ENCODE data around the gene CYP4V2. TPM values are rescaled to one million over a fixed set of nuclear protein-coding genes. Genes with fewer than 3 reads are reported as not detected.
A peak's percentile ranks its signal among the peaks of the same experiment; 100 is the strongest.

The CYP4V2 gene
- total RNA-seq, 2 donors from 2014 or later, result 40.9 to 49.5 TPM

- ATAC-seq, result no peak
- no peak for DNase-seq
Measured at GRCh38 chr4:186169945-186170802, 21.2 kb upstream of the CYP4V2 start.

DNA sequence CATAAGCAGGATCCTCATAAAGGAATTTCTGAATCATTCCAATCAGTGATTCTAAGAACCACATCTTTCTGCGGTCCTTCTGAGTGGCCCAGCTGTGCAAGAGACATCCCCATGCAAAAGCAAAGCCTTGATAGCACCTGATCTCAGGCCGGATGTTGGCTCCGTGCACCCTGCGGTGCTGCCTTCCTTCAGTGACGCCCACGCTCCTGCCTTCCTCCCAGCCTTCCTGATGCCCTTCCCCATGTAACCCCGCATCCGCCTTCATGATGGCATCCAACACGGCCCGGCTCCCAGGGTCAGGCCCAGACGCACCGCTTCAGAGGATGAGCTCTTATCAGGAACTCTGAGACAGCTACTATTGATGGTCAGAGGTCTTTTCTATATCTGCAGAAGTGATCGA lies 20.4 kb upstream of the CYP4V2 start:
- intact Hi-C loops (cut with DNase I, micrococcal nuclease), result no loop called here
- DNase-seq (no peak), ATAC-seq (no peak)

More at GRCh38 chr4:186169945-186170802, 21.2 kb upstream of the CYP4V2 start:
- intact Hi-C loops (cut with DNase I, micrococcal nuclease), result no loop called here

DNA sequence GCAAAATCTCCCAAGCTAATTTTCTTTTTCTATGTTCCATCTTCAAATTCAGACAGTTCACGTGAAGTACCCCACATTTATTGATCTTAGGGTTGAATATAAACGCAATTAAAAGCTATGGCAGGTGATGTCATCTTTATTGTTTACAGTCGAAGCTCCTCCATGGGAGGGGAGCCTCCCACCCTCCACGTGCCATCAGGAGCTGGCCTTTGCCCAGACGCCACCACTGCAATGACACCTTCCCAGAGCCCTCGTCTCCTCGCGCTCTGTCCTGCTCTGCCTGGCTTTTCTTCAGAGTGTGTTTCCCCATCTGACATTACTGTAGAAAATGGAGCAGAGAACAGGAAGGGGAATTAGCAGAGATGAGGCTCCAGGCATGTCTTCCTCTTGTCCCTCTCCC lies 18.8 kb upstream of the CYP4V2 start:
- peak; percentile 33 to 60 for DNase-seq
- peak; percentile 98 for ATAC-seq
- intact Hi-C loops (cut with DNase I, micrococcal nuclease), result no loop called here

- DNase-seq (no peak), ATAC-seq (no peak)
- intact Hi-C loops (cut with DNase I, micrococcal nuclease), result no loop called here
Measured at GRCh38 chr4:186188107-186188506, 3.3 kb upstream of the CYP4V2 start.

- no peak for ATAC-seq
- intact Hi-C loops (cut with DNase I, micrococcal nuclease), result no loop called here
- DNase-seq, result peak in 1 of 2 donors; percentile 18
Measured at GRCh38 chr4:186189656-186190055, 1.7 kb upstream of the CYP4V2 start.

- DNase-seq, result peak; percentile 52 to 68
- ATAC-seq, result peak; percentile 50
- intact Hi-C loops (cut with DNase I, micrococcal nuclease), result no loop called here
Measured at GRCh38 chr4:186190581-186191199, 677 bp upstream of the CYP4V2 start.

DNA sequence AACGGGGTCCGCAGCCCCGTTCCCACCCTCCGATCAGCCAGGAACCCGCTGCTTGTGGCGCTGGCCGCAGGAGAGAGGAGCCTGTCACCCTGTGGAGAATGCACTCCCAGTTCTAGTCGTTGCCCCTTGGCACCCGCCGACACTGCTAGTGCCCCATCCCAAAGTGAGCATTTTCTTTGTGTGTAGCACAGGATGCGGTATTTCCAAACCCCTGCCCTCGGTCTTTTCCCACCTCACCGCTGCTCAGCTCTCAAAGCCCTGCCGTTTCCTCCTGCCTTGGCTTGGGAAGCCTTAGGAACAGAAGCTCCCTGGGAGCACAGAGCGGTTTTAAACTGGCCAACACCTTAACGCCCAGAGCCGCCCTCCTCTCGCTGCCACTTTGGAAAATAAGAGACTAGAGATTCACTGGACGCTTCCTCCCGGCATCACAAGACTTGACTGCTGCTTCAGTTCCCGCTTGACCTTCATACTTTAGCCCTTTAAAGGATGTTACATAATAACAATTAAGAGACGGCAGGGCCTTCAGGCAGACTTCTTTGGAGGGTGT lies 772 bp downstream of the CYP4V2 start:
- DNase-seq (peak; percentile 48 to 57), ATAC-seq (peak; percentile 14)
- intact Hi-C loops (cut with DNase I, micrococcal nuclease), result no loop called here

DNA sequence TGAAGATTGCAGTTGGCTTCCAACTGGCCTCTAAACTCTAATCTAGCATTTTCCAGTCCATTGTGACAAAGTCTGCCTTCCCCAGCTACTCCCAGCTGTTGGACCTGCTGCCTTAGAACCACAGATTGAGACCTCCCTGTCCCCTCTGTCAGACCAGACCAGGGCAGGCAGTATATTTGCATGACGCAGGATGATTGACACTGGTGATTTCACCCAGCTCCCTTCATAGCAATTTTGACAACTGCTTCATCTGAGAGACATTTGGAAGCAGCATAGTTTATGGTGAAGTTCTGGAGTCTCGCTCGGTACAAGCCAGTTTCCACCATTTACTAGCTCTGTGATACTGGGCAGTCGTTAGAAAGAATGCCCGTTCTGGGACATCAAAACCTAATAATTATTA lies 2.5 kb downstream of the CYP4V2 start:
- intact Hi-C loops (cut with DNase I, micrococcal nuclease), result no loop called here
- ATAC-seq, result no peak
- DNase-seq, result no peak

DNA sequence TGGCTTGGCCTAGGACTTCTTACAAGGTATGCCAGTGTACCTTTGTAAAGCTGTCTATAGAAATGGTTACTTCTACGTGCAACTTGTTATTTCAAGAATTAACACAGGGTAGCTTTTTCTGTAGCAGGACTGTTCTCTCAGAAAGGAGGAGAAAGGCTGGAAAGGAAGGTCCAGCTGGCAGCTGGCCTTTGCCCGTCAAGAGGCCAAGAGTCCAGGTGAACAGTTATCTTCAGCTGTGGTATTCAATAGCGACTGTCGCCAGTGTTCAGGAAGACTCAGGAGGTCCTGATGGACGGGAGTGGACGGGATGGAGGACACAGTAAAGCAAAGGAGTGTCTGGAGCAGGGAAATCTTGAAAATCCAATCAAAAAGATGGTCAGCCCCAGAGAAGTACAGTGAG lies 4.7 kb downstream of the CYP4V2 start:
- DNase-seq, result no peak
- intact Hi-C loops (cut with DNase I, micrococcal nuclease), result no loop called here
- ATAC-seq, result no peak

DNA sequence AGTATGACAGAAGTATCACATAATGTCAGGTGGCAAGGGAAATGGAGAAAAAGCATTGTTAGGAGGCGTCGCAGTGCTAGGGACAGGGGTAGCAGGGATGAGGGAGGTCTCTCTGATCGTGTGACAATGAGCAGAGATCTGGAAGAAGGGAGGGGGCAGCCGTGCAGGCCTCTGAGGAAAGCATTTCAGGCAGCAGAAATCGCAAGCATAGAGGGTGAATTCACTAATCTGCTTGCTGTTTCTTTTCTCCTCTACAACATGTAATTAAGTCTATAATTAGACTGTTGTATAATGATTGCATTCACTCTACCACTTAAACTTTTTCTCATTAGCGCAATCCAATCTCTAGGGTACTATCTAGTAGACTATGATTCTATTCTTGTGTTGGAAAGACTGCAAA lies 9.1 kb downstream of the CYP4V2 start:
- no peak for DNase-seq
- no peak for ATAC-seq
- intact Hi-C loops (cut with DNase I, micrococcal nuclease), result no loop called here

GRCh38 chr4:186201010-186201409 lies 9.6 kb downstream of the CYP4V2 start:
- DNase-seq (no peak), ATAC-seq (no peak)
- intact Hi-C loops (cut with DNase I, micrococcal nuclease), result no loop called here

DNA sequence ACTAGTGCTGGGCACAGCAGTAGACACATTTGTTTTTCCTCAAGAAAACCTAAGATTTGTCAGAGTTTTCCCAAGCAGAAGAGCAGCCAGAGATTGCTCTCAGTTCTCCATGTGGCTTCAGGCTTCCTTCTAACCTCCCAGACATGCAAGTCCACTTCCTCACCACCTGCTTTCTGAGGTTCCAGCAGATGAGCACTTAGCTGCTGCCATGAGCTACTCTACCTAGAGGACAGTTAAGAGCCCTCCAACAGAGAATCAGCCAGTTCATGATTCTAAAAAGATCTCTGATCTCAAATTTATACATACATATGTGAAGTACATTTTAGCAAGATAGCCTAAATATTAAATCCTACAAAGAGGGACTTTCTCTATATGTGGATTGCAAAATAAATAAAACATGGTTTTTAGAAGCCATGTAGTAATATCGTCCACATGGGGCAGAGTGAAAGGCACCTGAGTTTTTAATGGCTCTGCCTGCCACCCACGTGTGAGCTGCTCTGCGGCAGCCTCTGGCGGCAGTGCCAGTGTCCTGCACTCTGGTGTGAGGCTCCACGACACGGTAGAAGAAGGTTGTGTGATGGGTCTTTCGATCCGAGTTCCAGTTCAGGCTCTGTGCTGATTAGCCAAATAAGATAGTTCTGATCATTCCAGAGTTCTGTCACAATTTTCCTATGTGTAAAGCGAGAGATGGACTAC lies 10.3 kb downstream of the CYP4V2 start:
- peak; percentile 80 for ATAC-seq
- peak in 1 of 2 donors; percentile 69 for DNase-seq
- intact Hi-C loops (cut with DNase I, micrococcal nuclease), result no loop called here

- intact Hi-C loops (cut with DNase I, micrococcal nuclease), result no loop called here
- no peak for DNase-seq
- no peak for ATAC-seq
Measured at GRCh38 chr4:186202490-186203140, 11.2 kb downstream of the CYP4V2 start.

- ATAC-seq, result peak; percentile 11
- intact Hi-C loops (cut with DNase I, micrococcal nuclease), result no loop called here
- peak in 1 of 2 donors; percentile 21 for DNase-seq
Measured at GRCh38 chr4:186203406-186203805, 12.0 kb downstream of the CYP4V2 start.

- ATAC-seq, result no peak
Measured at GRCh38 chr4:186204103-186204559, 12.8 kb downstream of the CYP4V2 start.

GRCh38 chr4:186204686-186205085 lies 13.3 kb downstream of the CYP4V2 start:
- intact Hi-C loops (cut with DNase I, micrococcal nuclease), result no loop called here
- ATAC-seq (peak; percentile 90), DNase-seq (peak; percentile 75 to 82)

More at GRCh38 chr4:186204103-186204559, 12.8 kb downstream of the CYP4V2 start:
- no peak for DNase-seq
- intact Hi-C loops (cut with DNase I, micrococcal nuclease), result no loop called here

DNA sequence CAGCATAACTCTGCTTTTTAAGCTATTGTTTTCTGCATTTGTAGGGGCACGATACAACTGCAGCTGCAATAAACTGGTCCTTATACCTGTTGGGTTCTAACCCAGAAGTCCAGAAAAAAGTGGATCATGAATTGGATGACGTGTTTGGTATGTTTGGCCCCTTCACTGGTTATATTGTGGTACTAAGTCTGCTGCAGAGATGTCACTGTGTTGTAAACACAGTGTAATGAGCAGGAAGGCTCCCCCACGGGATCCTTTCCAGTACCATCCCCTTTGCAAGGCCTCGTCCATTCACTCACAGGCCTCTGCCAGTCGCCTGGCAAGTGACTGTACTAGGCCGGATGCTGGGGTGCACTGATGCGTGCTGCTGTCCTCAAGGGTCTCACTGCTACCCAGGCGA lies 13.8 kb downstream of the CYP4V2 start:
- DNase-seq (no peak), ATAC-seq (peak; percentile 22)
- intact Hi-C loops (cut with DNase I, micrococcal nuclease), result no loop called here

GRCh38 chr4:186216465-186217024 lies 25.2 kb downstream of the CYP4V2 start:
- DNase-seq (no peak), ATAC-seq (no peak)
- intact Hi-C loops (cut with DNase I, micrococcal nuclease), result no loop called here
